Measurements from ENCODE around the gene SLC25A42.

DNA sequence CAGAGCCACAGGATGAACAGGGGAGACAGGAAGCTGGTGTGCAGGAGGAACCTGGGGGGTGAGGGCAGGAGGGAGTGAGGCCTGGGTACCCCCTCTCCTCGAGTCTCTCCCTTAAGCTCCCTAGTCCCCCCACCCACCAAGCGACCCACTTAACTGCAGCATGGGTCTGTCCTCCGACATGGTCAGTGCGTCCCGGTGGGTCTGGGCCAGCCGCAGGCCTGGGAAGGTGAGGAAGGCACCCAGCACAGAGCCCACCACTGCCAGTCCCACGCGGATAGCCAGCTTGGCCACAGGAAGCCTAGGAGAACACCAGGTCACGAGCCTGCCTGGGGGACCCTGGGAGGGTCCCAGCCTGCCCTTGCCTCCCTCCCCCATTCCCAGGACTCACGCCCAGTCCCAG is 57.6 kb downstream of the SLC25A42 start:
- TF ChIP-seq, protein P1, sequence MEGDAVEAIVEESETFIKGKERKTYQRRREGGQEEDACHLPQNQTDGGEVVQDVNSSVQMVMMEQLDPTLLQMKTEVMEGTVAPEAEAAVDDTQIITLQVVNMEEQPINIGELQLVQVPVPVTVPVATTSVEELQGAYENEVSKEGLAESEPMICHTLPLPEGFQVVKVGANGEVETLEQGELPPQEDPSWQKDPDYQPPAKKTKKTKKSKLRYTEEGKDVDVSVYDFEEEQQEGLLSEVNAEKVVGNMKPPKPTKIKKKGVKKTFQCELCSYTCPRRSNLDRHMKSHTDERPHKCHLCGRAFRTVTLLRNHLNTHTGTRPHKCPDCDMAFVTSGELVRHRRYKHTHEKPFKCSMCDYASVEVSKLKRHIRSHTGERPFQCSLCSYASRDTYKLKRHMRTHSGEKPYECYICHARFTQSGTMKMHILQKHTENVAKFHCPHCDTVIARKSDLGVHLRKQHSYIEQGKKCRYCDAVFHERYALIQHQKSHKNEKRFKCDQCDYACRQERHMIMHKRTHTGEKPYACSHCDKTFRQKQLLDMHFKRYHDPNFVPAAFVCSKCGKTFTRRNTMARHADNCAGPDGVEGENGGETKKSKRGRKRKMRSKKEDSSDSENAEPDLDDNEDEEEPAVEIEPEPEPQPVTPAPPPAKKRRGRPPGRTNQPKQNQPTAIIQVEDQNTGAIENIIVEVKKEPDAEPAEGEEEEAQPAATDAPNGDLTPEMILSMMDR (IDR thresholded peaks at IDR 0.05; ENCODE audit: low read length) = no peak
- no peak for TF ChIP-seq EZH2 (optimal IDR thresholded peaks at IDR 0.05; ENCODE audit: low read depth, low read length)
